SK-N-MC (cell line): ENCODE data around the gene IPO11.

Experiments used
- EZH2 ChIP-seq: fragments of 200-600 bp; sonication (generic); IDR thresholded peaks from one replicate; pipeline ENCODE4 v1.6.1; 2017; ENCODE audit warnings: antibody characterized with exemption
- POLR2AphosphoS5 ChIP-seq: IDR thresholded peaks from 2 replicates; pipeline ENCODE4 v1.6.1; 2012; ENCODE audit warnings: mild to moderate bottlenecking, low read depth, low read length, borderline replicate concordance

GRCh38 chr5:62477801-62478200, 65.2 kb downstream of the IPO11 start:
- TF ChIP-seq POLR2AphosphoS5 (no peak), EZH2 (no peak)
